OCI-LY1 (cell line): ENCODE results near the gene SERGEF.

ENCODE experiments used
- EZH2 ChIP-seq: fragments of 200-600 bp; sonication (generic), shearing (Covaris generic); IDR thresholded peaks from 2 replicates; pipeline ENCODE4 v1.8.0; 2017; ENCODE audit warnings: borderline replicate concordance, mixed run types, mild to moderate bottlenecking, antibody characterized with exemption, low read length, moderate library complexity, mixed read lengths
- TF ChIP-seq, protein P1 (sequence below): fragments of 200-600 bp; sonication (generic), shearing (Covaris generic); IDR thresholded peaks from 2 replicates; pipeline ENCODE4 v1.5.1; 2017; ENCODE audit warnings: mild to moderate bottlenecking, antibody characterized with exemption, low read length, moderate library complexity, mixed read lengths

DNA sequence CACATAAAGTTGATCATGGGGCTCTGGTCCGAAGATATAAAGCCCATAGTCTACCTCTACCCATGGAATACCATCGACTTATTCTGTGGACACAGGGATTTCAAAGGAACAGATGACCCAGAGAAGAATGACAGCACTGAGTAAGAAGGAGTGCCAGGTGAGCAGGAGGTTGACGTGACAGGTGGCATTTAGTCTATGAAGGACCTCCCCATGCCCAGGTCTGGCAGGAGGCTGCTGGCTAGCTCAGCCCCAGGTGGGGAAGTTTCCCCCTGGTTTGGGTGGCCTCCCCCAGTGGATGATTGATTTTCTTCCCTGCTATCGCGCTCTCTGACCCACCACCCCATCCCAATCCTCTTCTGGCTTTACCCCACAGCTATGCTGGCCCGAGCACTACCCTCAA, 239.2 kb downstream of the SERGEF start:
- TF ChIP-seq, protein P1, sequence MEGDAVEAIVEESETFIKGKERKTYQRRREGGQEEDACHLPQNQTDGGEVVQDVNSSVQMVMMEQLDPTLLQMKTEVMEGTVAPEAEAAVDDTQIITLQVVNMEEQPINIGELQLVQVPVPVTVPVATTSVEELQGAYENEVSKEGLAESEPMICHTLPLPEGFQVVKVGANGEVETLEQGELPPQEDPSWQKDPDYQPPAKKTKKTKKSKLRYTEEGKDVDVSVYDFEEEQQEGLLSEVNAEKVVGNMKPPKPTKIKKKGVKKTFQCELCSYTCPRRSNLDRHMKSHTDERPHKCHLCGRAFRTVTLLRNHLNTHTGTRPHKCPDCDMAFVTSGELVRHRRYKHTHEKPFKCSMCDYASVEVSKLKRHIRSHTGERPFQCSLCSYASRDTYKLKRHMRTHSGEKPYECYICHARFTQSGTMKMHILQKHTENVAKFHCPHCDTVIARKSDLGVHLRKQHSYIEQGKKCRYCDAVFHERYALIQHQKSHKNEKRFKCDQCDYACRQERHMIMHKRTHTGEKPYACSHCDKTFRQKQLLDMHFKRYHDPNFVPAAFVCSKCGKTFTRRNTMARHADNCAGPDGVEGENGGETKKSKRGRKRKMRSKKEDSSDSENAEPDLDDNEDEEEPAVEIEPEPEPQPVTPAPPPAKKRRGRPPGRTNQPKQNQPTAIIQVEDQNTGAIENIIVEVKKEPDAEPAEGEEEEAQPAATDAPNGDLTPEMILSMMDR, result no peak
- TF ChIP-seq EZH2, result no peak
